Mesenchymal stem cell (in vitro differentiated cells and primary cell): ENCODE results near the gene MYOM1.

ENCODE experiments used
- DNase-seq: peaks from one replicate; pipeline ENCODE4 v3.0.0-alpha.2; 2013
- H2AFZ ChIP-seq: one replicate; pipeline ENCODE4 v1.6.1; 2013; ENCODE audit warnings: low read depth, mild to moderate bottlenecking, control low read depth, inconsistent platforms, low read length, moderate library complexity
- H2AK5ac ChIP-seq: 2 replicates; pipeline ENCODE4 v1.6.1; 2013; ENCODE audit warnings: low read length, moderate library complexity, mild to moderate bottlenecking, inconsistent platforms; ENCODE audit not compliant: severe bottlenecking
- H2BK120ac ChIP-seq: one replicate; pipeline ENCODE4 v1.6.1; 2013; ENCODE audit warnings: low read depth, mild to moderate bottlenecking, inconsistent platforms, low read length, moderate library complexity
- H2BK12ac ChIP-seq, 2 experiments: one replicate each; pipeline ENCODE4 v1.6.1; 2013; ENCODE audit warnings: inconsistent platforms in 2 of 2, low read length in 2 of 2, mild to moderate bottlenecking in 2 of 2, moderate library complexity in 2 of 2, control low read depth in 1 of 2
- H2BK15ac ChIP-seq: one replicate; pipeline ENCODE4 v1.6.1; 2013; ENCODE audit warnings: mild to moderate bottlenecking, low read depth, inconsistent platforms; ENCODE audit not compliant: poor library complexity, severe bottlenecking
- H2BK5ac ChIP-seq: 2 replicates; pipeline ENCODE4 v1.6.1; 2013; ENCODE audit warnings: low read depth, mild to moderate bottlenecking, low read length, control low read depth, inconsistent platforms; ENCODE audit not compliant: poor library complexity, severe bottlenecking
- H3K14ac ChIP-seq, 2 experiments: one replicate each; pipeline ENCODE4 v1.6.1; 2013; ENCODE audit warnings: inconsistent platforms in 2 of 2, low read length in 2 of 2, control low read depth in 1 of 2, mild to moderate bottlenecking in 1 of 2, moderate library complexity in 1 of 2
- H3K18ac ChIP-seq, 2 experiments: one replicate each; pipeline ENCODE4 v1.6.1; 2013; ENCODE audit warnings: inconsistent platforms in 2 of 2, low read length in 2 of 2, control low read depth in 1 of 2, low read depth in 1 of 2, mild to moderate bottlenecking in 1 of 2
- H3K23ac ChIP-seq, 2 experiments: one replicate each; pipeline ENCODE4 v1.6.1; 2013; ENCODE audit warnings: inconsistent platforms in 2 of 2, low read length in 2 of 2, mild to moderate bottlenecking in 2 of 2, moderate library complexity in 2 of 2, control low read depth in 1 of 2
- H3K27ac ChIP-seq: 2 replicates; pipeline ENCODE4 v1.5.1; 2013; ENCODE audit warnings: mild to moderate bottlenecking, moderate library complexity, low read length, control low read depth, inconsistent platforms; ENCODE audit not compliant: poor library complexity, severe bottlenecking
- H3K27me3 ChIP-seq, 2 experiments: 2 replicates each; pipeline versions ENCODE4 v1.6.1 to v1.7.0; 2013; ENCODE audit warnings: low read length in 2 of 2, mild to moderate bottlenecking in 2 of 2, moderate library complexity in 2 of 2, control low read depth in 1 of 2, inconsistent platforms in 1 of 2; ENCODE audit not compliant: control insufficient read depth in 1 of 2, insufficient read depth in 1 of 2
- H3K36me3 ChIP-seq, 2 experiments: 2 replicates each; pipeline versions ENCODE4 v1.6.1 to v1.7.0; 2013; ENCODE audit warnings: low read length in 2 of 2, control low read depth in 1 of 2, inconsistent platforms in 1 of 2, low read depth in 1 of 2, mild to moderate bottlenecking in 1 of 2; ENCODE audit not compliant: insufficient read depth in 2 of 2, control insufficient read depth in 1 of 2
- H3K4ac ChIP-seq, 2 experiments: one replicate each; pipeline ENCODE4 v1.6.1; 2013; ENCODE audit warnings: inconsistent platforms in 2 of 2, low read length in 2 of 2, mild to moderate bottlenecking in 2 of 2, moderate library complexity in 2 of 2, control low read depth in 1 of 2, low read depth in 1 of 2
- H3K4me1 ChIP-seq: 2 replicates; pipeline ENCODE4 v1.6.1; 2013; ENCODE audit warnings: low read depth, low read length, control low read depth; ENCODE audit not compliant: control insufficient read depth, insufficient read depth
- H3K4me2 ChIP-seq: 2 replicates; pipeline ENCODE4 v1.6.1; 2013; ENCODE audit warnings: low read length, mild to moderate bottlenecking, inconsistent platforms; ENCODE audit not compliant: poor library complexity, severe bottlenecking
- H3K4me3 ChIP-seq, 2 experiments: 2 replicates each; pipeline versions ENCODE4 v1.5.1 to v1.7.0; 2013; ENCODE audit warnings: low read length in 2 of 2, mild to moderate bottlenecking in 2 of 2, control low read depth in 1 of 2, low read depth in 1 of 2; ENCODE audit not compliant: insufficient read depth in 1 of 2
- H3K79me1 ChIP-seq: replicated peaks from 2 replicates; pipeline ENCODE4 v1.6.1; 2013; ENCODE audit warnings: mild to moderate bottlenecking, control low read depth, low read length, inconsistent platforms; ENCODE audit not compliant: poor library complexity, severe bottlenecking
- H3K9ac ChIP-seq: 2 replicates; pipeline ENCODE4 v1.7.0; 2013; ENCODE audit warnings: mild to moderate bottlenecking, low read length, moderate library complexity
- H3K9me3 ChIP-seq: 2 replicates; pipeline ENCODE4 v1.7.0; 2013; ENCODE audit warnings: mild to moderate bottlenecking, low read length; ENCODE audit not compliant: control insufficient read depth
- H4K8ac ChIP-seq: one replicate; pipeline ENCODE4 v1.6.1; 2013; ENCODE audit warnings: inconsistent platforms, mild to moderate bottlenecking, low read length, moderate library complexity
- H4K91ac ChIP-seq: one replicate; pipeline ENCODE4 v1.6.1; 2013; ENCODE audit warnings: mild to moderate bottlenecking, low read length, inconsistent platforms
- WGBS: methylation state at CpG from one replicate; pipeline ENCODE4 v1.1.7; 2013; ENCODE audit warnings: mixed read lengths; 5-methylcytosine and 5-hydroxymethylcytosine counted together

Gene MYOM1

GRCh38 chr18:3213300-3214059, 6.3 kb downstream of the MYOM1 start:
- H2BK12ac ChIP-seq: no peak overlapping the region
- H2BK5ac ChIP-seq: no peak overlapping the region
- H3K23ac ChIP-seq: no peak overlapping the region
- H3K4me2 ChIP-seq: no peak overlapping the region
- H4K91ac ChIP-seq: no peak overlapping the region
- H3K9me3 ChIP-seq: no peaks in the 10 kb centered on the region
- no peak overlapping the region for H3K9ac ChIP-seq
- H3K4me1 ChIP-seq: no peaks in the 10 kb centered on the region
- H3K18ac ChIP-seq: no peak overlapping the region
- no peak overlapping the region for H2AK5ac ChIP-seq
- H3K36me3 ChIP-seq: no peaks in the 10 kb centered on the region
- no peaks in the 10 kb centered on the region for H3K27me3 ChIP-seq
- no peak overlapping the region for H3K4ac ChIP-seq
- no peak overlapping the region for H3K4me3 ChIP-seq
- DNase-seq: peak; percentile 31
- H3K27ac ChIP-seq: no peak overlapping the region
- H3K79me1 ChIP-seq: no peaks in the 10 kb centered on the region
- 74% methylated on average over 3 of the region's 6 CpGs for WGBS
- no peak overlapping the region for H2AFZ ChIP-seq
- H3K14ac ChIP-seq: no peak overlapping the region
- H2BK15ac ChIP-seq: no peak overlapping the region
- no peak overlapping the region for H2BK120ac ChIP-seq
- no peak overlapping the region for H4K8ac ChIP-seq

- 90% methylated on average over 4 of the region's 4 CpGs for WGBS
- H2AK5ac ChIP-seq: no peak overlapping the region
Measured at GRCh38 chr18:3212657-3213056, 7.1 kb downstream of the MYOM1 start.

GRCh38 chr18:3211236-3211992, 8.4 kb downstream of the MYOM1 start:
- Histone ChIP-seq H3K4me2 (peak overlapping the region; percentile 21), H4K91ac (no peak overlapping the region), H4K8ac (no peak overlapping the region), H3K4ac (no peak overlapping the region), H2BK5ac (no peak overlapping the region), H2AK5ac (no peak overlapping the region), H3K14ac (no peak overlapping the region), H3K4me3 (no peak overlapping the region), H2BK12ac (no peak overlapping the region), H3K9ac (peak overlapping the region; percentile 22), H3K9me3 (no peaks in the 10 kb centered on the region), H2BK120ac (no peak overlapping the region), H2BK15ac (no peak overlapping the region), H3K18ac (no peak overlapping the region), H3K4me1 (peaks cover 3% of the 10 kb centered on the region), H3K27ac (peak overlapping the region; percentile 21), H3K23ac (no peak overlapping the region), H3K36me3 (no peaks in the 10 kb centered on the region), H3K27me3 (no peaks in the 10 kb centered on the region), H3K79me1 (no peaks in the 10 kb centered on the region), H2AFZ (no peak overlapping the region)
- peak; percentile 64 for DNase-seq
- 56% methylated on average over 5 of the region's 5 CpGs for WGBS

More at GRCh38 chr18:3212657-3213056, 7.1 kb downstream of the MYOM1 start:
- Histone ChIP-seq H3K27ac (no peak overlapping the region), H3K79me1 (no peaks in the 10 kb centered on the region), H2BK15ac (no peak overlapping the region), H4K8ac (no peak overlapping the region), H3K14ac (no peak overlapping the region), H3K23ac (no peak overlapping the region), H4K91ac (no peak overlapping the region), H3K9me3 (no peaks in the 10 kb centered on the region), H2BK12ac (no peak overlapping the region), H3K4me1 (peaks cover under 1% of the 10 kb centered on the region), H2BK120ac (no peak overlapping the region), H3K9ac (no peak overlapping the region), H3K4me3 (no peak overlapping the region), H3K27me3 (no peaks in the 10 kb centered on the region), H3K18ac (no peak overlapping the region), H3K36me3 (no peaks in the 10 kb centered on the region), H2BK5ac (no peak overlapping the region), H3K4ac (no peak overlapping the region), H3K4me2 (no peak overlapping the region), H2AFZ (no peak overlapping the region)
- DNase-seq: no peak

GRCh38 chr18:3209859-3210569, 9.8 kb downstream of the MYOM1 start:
- Histone ChIP-seq H2BK15ac (no peak overlapping the region), H3K14ac (no peak overlapping the region), H3K4me2 (no peak overlapping the region), H3K79me1 (no peaks in the 10 kb centered on the region), H3K18ac (no peak overlapping the region), H3K9ac (no peak overlapping the region), H3K4me1 (peaks cover 3% of the 10 kb centered on the region), H3K4ac (no peak overlapping the region), H3K27ac (no peak overlapping the region), H2AK5ac (no peak overlapping the region), H2BK12ac (no peak overlapping the region), H2BK120ac (no peak overlapping the region), H2AFZ (no peak overlapping the region), H3K27me3 (no peaks in the 10 kb centered on the region), H3K4me3 (no peak overlapping the region), H4K91ac (no peak overlapping the region), H3K23ac (no peak overlapping the region), H2BK5ac (no peak overlapping the region), H3K9me3 (peaks cover 7% of the 10 kb centered on the region), H3K36me3 (no peaks in the 10 kb centered on the region), H4K8ac (no peak overlapping the region)
- DNase-seq: peak; percentile 14
- WGBS: 91% methylated on average over 4 of the region's 4 CpGs
